ENCODE data around the gene GPR55. TPM values are rescaled to one million over a fixed set of nuclear protein-coding genes. Genes with fewer than 3 reads are reported as not detected.

GPR55 gene
- total RNA-seq, 1 donor from 2014 or later: not detected

- no peak for FAIRE-seq
Measured at GRCh38 chr2:230952226-230952956, 27.3 kb upstream of the GPR55 start.

DNA sequence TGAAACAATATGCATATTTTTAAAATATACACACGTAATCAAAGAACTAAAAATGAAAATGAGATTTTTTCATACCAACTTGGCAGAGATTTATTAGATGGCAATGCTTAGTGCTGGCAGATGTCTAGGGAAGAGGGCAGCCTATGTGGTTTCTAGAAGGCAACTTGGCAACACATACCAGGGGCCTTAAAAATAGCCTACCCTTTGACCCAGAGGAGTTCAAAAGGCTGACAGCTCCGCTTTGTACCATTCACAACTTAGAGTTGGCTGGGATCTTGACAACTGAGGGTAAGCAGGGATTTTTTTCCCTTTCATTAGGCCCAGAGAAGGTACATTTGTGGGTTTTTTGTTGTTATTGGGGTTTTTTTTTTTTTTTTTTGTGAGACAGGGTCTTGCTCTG is 26.4 kb upstream of the GPR55 start:
- FAIRE-seq (no peak), DNase-seq (ENCODE audit: low spot score in 2 of 2) (no peak)

More at GRCh38 chr2:230952226-230952956, 27.3 kb upstream of the GPR55 start:
- no peak for DNase-seq (ENCODE audit: low spot score in 2 of 2)

- DNase-seq (ENCODE audit: low spot score in 2 of 2) (no peak), FAIRE-seq (no peak)
Measured at GRCh38 chr2:230950874-230951339, 25.9 kb upstream of the GPR55 start.

GRCh38 chr2:230949966-230950873 is 25.2 kb upstream of the GPR55 start:
- no peak for FAIRE-seq
- DNase-seq (ENCODE audit: low spot score in 2 of 2): no peak

DNA sequence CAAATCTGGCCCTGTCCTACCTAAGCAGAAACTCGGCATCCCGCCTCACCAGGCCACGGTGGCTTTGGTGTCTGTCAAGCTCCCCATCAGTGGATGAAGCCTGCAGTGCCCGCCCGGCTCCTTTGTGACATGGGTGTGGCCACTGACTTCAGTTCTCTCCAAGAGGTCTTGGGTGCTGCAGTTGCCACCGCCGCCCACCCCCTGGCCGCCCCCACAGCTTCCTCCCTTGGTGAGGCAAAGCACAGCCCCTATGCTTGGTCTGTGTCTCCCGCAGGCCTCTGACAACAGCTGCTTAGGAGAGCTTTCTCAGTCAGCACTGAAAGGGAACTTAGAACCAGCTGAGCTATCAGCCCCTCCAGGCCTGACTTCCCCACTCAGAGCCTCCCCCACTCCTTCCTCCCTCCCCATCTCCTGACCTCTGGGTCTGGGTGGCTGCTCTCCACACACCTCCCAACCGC is 22.9 kb upstream of the GPR55 start:
- FAIRE-seq: no peak
- no peak for DNase-seq (ENCODE audit: low spot score in 2 of 2)

- DNase-seq (ENCODE audit: low spot score in 2 of 2) (no peak), FAIRE-seq (no peak)
Measured at GRCh38 chr2:230947235-230947576, 22.2 kb upstream of the GPR55 start.

DNA sequence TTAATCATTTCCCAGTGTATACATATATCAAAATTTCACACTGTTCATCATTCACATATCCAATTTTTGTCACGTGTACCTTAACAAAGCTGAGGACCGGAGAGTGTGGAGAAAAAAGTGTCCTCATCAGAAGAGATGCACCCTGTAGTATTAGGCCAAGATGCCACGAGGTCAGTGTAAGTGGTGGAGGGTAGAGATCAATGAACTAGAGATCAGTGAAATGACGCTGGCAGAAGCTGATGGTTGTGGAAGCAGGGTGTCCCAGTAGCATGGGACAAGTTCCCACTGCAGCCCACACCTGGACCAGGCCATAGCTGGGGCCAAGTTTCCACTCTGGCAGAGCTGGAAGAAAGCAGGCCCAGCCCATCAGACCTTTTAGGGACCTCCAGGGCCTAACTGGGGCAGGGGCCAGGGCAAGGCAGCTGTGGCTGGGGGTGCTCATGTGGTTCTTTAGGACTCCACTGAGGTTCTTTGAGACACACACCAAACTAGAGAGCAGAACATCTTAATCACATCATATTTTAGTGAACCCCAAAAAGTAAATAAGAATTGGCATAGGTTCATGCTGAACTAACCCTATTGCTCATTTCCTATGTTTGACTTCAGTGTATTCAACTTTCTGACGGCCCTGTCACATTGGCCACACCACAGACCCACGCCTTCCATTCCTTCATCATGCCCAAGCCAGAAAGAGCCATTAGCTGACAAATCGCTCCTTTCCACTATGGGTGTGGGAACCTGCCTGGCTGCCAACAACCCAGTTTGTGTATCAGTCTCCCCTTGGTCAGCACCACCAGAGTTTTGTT is 21.6 kb upstream of the GPR55 start:
- FAIRE-seq: no peak
- DNase-seq (ENCODE audit: low spot score in 2 of 2): no peak

- no peak for DNase-seq (ENCODE audit: low spot score in 2 of 2)
- FAIRE-seq: no peak
Measured at GRCh38 chr2:230944757-230945372, 19.8 kb upstream of the GPR55 start.

- no peak for FAIRE-seq
- DNase-seq (ENCODE audit: low spot score in 2 of 2): no peak
Measured at GRCh38 chr2:230944123-230944653, 19.1 kb upstream of the GPR55 start.

DNA sequence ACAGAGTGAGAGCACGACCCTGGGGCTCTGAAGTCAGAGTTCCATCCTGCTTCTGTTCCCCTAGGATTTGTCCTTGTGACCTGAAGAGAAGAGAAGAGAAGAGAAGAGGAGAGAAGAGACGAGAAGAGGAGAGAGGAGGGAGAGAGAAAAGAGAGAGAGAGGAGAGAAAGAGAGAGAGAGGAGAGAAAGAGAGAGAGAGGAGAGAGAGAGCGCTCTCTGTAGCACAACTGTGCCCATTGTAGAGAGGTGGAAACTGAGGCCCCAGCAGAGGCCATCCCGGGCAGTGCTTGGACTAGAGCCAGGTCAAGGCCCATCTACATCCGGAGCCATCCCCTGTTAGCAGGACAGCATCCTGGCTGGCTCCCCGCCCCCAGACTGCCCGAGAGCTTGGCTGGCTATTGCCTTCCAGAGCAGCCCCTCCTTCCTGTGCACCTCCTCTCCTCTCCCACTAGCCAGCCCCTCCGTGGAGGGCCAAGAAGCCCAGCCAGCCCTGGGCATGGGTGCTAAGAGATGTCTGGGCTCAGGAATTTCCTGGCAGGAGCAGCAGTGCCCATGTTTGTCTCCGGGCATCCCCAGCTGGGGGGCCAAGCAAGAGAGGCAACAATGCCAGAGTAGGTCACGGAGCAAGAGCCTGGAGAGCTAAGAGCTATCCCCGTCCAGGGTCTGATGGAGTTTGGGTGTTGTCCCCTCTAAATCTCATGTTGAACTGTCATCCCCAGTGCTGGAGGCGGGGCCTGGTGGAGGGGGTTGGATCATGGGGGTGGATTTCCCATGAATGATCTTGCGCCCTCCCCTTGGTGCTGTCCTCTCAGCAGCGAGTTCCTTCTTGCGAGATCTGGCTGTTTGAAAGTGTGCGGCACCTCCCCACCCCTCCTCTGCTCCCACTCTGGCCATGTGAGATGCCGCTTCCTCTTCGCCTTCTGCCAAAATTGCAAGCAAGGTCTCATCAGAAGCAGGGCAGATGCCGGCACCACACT is 18.2 kb upstream of the GPR55 start:
- FAIRE-seq (no peak), DNase-seq (ENCODE audit: low spot score in 2 of 2) (no peak)

DNA sequence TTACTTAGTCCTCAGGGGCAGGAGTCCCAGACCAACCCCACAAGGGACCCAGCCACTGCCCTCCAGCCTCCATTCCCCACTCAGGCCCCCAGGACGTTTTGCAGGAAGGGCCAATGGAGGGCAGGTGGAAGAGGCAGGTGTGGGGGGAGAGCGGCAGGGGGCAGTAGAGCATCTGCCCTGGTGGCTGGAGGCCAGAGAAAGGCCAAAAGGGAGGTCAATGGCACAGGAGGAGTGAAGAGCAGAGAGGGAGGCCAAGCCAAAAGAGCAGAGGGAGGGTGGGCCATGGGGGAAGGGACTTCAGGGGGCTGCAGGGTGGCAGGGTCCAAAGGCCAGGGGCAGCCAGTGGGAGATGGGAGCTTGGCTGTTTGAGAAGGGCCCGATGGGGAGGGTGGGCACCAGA is 17.3 kb upstream of the GPR55 start:
- DNase-seq (ENCODE audit: low spot score in 2 of 2) (no peak), FAIRE-seq (no peak)

DNA sequence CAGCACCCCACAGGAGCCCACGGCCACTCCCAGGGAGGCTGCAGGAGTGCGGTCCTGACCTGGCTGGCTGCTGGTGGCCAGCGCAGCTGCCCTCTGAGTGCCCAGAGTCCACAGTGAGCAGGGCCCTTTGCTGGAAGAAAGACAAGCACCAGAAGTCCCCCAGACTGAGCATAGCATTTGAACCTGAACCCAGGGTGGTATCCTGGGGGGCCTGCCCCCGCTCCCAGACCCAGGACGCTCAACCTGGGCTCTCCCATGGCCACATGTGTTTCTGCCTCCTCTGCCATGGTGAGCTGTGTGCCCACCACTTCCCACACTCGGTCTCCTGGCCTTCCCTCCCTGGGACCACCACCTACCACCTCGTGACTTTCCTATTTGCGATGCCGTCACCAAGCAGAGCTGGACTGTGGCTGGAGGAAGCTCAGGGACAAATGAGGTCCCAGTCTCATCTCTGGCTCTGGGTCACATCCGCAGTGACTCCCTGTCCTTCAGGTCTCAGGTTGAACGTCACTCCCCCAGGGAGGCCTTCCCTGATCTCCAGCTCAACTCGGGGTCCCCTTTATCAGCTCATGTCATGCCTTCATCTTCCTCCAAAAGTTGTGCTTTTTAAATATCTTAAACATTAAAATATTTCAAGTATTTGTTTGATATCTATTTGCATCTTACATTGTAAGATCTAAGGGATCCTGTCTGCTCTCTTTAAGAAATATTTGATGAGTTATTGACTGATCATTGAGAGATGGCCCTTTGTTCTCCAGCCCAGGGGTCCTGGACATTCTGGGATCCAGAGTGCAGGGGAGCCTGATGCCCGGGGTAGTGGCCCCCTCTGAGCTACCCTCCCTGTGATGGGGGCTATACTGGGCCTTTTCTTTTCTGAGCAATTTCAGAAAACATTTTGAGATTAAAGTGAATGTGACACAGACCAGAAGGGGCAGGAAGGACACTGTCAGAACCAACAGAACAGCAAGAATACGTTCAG is 16.4 kb upstream of the GPR55 start:
- no peak for DNase-seq (ENCODE audit: low spot score in 2 of 2)
- FAIRE-seq: no peak

GRCh38 chr2:230940471-230940815 is 15.4 kb upstream of the GPR55 start:
- DNase-seq (ENCODE audit: low spot score in 2 of 2) (no peak), FAIRE-seq (no peak)

- FAIRE-seq (no peak), DNase-seq (ENCODE audit: low spot score in 2 of 2) (no peak)
Measured at GRCh38 chr2:230939691-230940470, 14.8 kb upstream of the GPR55 start.

DNA sequence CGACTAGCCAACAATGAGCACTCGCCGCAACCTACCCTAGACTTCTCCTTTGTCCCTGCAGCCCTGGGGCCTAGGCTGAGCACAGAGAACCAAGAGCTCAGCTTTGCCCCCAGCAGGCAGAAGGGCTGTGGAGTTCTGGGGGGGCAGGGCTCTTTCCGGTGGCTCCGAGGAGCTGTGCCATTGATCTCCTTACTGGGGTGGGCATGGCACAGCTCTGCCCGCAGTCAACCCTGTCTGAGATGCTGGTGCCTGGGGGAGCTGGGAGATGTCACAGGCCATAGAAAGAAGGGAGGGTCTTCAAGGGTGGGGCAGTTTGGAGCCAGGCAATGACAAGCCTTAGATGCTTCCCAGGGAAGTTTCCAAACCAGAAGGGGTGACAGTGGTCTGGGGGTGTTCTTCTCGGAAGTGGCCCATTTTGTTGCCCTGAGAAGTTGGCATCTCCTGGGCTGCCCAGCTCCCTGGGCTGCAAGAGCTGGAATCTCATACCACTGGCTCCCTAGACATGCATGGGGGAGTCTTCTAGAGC is 14.1 kb upstream of the GPR55 start:
- FAIRE-seq: no peak
- DNase-seq (ENCODE audit: low spot score in 2 of 2): no peak

- DNase-seq (ENCODE audit: low spot score in 2 of 2) (no peak), FAIRE-seq (no peak)
Measured at GRCh38 chr2:230938516-230939065, 13.5 kb upstream of the GPR55 start.

Data from frontal cortex (tissue), 4 donors.